Esophagus (tissue), 2 donors: ENCODE results near the gene PCDHGA9. TPM values are rescaled to one million over a fixed set of nuclear protein-coding genes. Genes with fewer than 3 reads are reported as not detected.

ENCODE experiments used
- H3K27ac ChIP-seq, 2 donors: one replicate each; pipeline ENCODE4 v1.5.1; 2013; ENCODE audit warnings: low read depth in 2 of 2, mild to moderate bottlenecking in 2 of 2, inconsistent platforms in 1 of 2, low read length in 1 of 2, moderate library complexity in 1 of 2
- H3K27me3 ChIP-seq, 2 donors: one replicate each; pipeline ENCODE4 v1.6.1; 2013; ENCODE audit warnings: low read length in 2 of 2, control low read depth in 1 of 2, mild to moderate bottlenecking in 1 of 2; ENCODE audit not compliant: insufficient read depth in 2 of 2, control insufficient read depth in 1 of 2
- H3K36me3 ChIP-seq, 2 donors: one replicate each; pipeline ENCODE4 v1.6.1; 2013; ENCODE audit warnings: low read length in 1 of 2; ENCODE audit not compliant: control insufficient read depth in 2 of 2, insufficient read depth in 2 of 2
- H3K4me1 ChIP-seq, 2 donors: one replicate each; pipeline ENCODE4 v1.6.1; 2013; ENCODE audit warnings: low read length in 1 of 2; ENCODE audit not compliant: control insufficient read depth in 2 of 2, insufficient read depth in 2 of 2
- H3K4me3 ChIP-seq, 2 donors: one replicate each; pipeline ENCODE4 v1.5.1; 2013; ENCODE audit warnings: low read length in 2 of 2, mild to moderate bottlenecking in 2 of 2, low read depth in 1 of 2, moderate library complexity in 1 of 2
- H3K9me3 ChIP-seq, 2 donors: one replicate each; pipeline ENCODE4 v1.6.1; 2013; ENCODE audit warnings: mild to moderate bottlenecking in 2 of 2, low read depth in 1 of 2, low read length in 1 of 2, moderate library complexity in 1 of 2; ENCODE audit not compliant: control insufficient read depth in 2 of 2, insufficient read depth in 1 of 2
- WGBS, 2 donors: extraction: QIAGEN DNeasy Blood & Tissue Kit; methylation state at CpG; one replicate each; pipeline ENCODE4 v1.1.7; 2013; 5-methylcytosine and 5-hydroxymethylcytosine counted together
- polyA plus RNA-seq, 2 donors: library from polyadenylated mRNA; stranded (reverse); fragments of 200-250 nt; gene quantifications; one replicate each; pipeline ENCODE4 v1.2.3, GENCODE V29; 2013
- donor health status: healthy with polysubstance abuse.
- donor health status: Bipolar disorder and iron deficiency.

The PCDHGA9 gene
- polyA plus RNA-seq: under 1 TPM; 0.54 to 0.83 TPM

- WGBS, 2 donors: 16 to 18% methylated on average over 27 of the region's 27 CpGs
- Histone ChIP-seq H3K9me3 (peaks cover 34 to 45% of the 10 kb centered on the region in 2 donors), H3K27me3 (peaks cover 0 to 3% of the 10 kb centered on the region in 2 donors), H3K4me3 (peak within 1 kb of the TSS; percentile 5 to 9), H3K27ac (no peak within 1 kb of the TSS), H3K4me1 (peaks cover 0 to 3% of the 10 kb centered on the region in 2 donors), H3K36me3 (no peaks in the 10 kb centered on the region)
Observed at GRCh38 chr5:141402553-141403243, at the start of gene PCDHGA9. TSS of gene PCDHGA9 (plus strand) at chr5:141402778. CDS start at chr5:141402953, 175 bp downstream.

DNA sequence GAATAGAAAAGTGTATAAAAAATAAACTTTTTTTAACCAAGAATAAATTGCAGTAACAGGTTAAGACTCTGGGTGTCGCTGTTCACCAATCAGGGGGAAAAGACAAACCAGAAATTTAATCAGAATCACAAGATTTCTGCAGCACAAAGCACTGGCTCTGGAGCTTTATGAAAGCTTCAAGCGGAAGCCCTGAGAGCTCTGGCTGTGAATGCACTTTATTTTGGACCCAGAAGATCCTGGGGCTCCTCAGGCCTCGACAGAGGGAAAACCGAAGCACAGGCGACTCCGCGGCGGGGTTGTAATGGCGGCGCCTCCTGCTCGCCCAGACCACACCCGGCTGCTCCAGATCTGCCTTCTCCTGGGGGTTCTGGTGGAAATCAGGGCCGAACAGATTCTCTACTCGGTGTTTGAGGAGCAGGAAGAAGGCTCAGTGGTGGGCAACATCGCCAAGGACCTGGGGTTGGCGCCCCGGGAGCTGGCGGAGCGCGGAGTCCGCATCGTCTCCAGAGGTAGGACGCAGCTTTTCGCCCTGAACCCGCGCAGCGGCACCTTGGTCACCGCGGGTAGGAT lies 47.6 kb upstream of the PCDHGA9 start, which contains the start of gene PCDHGA4:
PCDHGA4 (plus strand) TSS at position 122 of the 570 bp plus-strand sequence; CDS start at position 209, 87 bp downstream.
- WGBS, 2 donors: 23 to 25% methylated on average over 29 of the region's 29 CpGs
- Histone ChIP-seq H3K4me1 (peaks cover 0 to 2% of the 10 kb centered on the region in 2 donors), H3K4me3 (peak within 1 kb of the TSS in 1 of 2 donors; percentile 27), H3K27ac (no peak within 1 kb of the TSS), H3K36me3 (no peaks in the 10 kb centered on the region), H3K9me3 (peaks cover 32 to 53% of the 10 kb centered on the region in 2 donors), H3K27me3 (peaks cover 0 to 3% of the 10 kb centered on the region in 2 donors)

- Histone ChIP-seq H3K4me1 (peaks cover 0 to 2% of the 10 kb centered on the region in 2 donors), H3K9me3 (peaks cover 31 to 54% of the 10 kb centered on the region in 2 donors), H3K27ac (no peak overlapping the region), H3K36me3 (no peaks in the 10 kb centered on the region), H3K27me3 (peaks cover 0 to 8% of the 10 kb centered on the region in 2 donors), H3K4me3 (no peak overlapping the region)
- 55 to 56% methylated on average over 24 of the region's 24 CpGs for WGBS, 2 donors
Observed at GRCh38 chr5:141355641-141356040, 46.9 kb upstream of the PCDHGA9 start.

DNA sequence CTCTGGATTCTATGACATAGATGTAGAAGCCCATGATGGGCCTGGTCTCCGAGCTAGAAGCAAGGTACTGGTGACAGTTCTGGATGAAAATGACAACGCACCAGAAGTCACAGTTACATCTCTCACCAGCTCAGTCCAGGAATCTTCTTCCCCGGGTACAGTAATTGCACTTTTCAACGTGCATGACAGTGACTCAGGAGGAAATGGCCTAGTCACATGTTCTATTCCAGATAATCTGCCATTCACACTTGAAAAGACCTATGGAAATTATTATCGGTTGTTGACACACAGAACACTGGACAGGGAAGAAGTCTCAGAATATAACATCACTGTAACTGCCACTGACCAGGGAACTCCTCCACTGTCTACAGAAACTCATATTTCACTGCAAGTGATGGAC lies 46.4 kb upstream of the PCDHGA9 start:
- Histone ChIP-seq H3K36me3 (no peaks in the 10 kb centered on the region), H3K27ac (no peak overlapping the region), H3K27me3 (peaks cover 0 to 5% of the 10 kb centered on the region in 2 donors), H3K4me3 (no peak overlapping the region), H3K4me1 (no peaks in the 10 kb centered on the region), H3K9me3 (peaks cover 33 to 53% of the 10 kb centered on the region in 2 donors)
- WGBS, 2 donors: 65 to 71% methylated on average over 5 of the region's 5 CpGs

DNA sequence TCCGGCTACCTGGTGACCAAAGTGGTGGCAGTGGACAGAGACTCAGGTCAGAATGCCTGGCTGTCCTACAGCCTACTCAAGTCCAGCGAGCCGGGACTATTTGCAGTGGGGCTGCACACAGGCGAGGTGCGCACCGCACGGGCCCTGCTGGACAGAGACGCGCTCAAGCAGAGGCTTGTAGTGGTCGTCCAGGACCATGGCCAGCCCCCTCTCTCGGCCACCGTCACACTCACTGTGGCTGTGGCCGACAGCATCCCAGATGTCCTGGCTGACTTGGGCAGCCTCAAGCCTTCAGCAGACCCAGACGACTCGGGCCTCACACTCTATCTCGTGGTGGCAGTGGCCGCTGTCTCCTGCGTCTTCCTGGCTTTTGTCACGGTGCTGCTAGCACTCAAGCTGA lies 45.6 kb upstream of the PCDHGA9 start:
- H3K27me3 ChIP-seq: peaks cover 0 to 5% of the 10 kb centered on the region in 2 donors
- H3K27ac ChIP-seq: no peak overlapping the region
- H3K9me3 ChIP-seq: peaks cover 33 to 53% of the 10 kb centered on the region in 2 donors
- H3K4me1 ChIP-seq: peaks cover 0 to 4% of the 10 kb centered on the region in 2 donors
- no peaks in the 10 kb centered on the region for H3K36me3 ChIP-seq
- no peak overlapping the region for H3K4me3 ChIP-seq
- 45 to 52% methylated on average over 19 of the region's 19 CpGs for WGBS, 2 donors

- Histone ChIP-seq H3K27me3 (peaks cover 0 to 5% of the 10 kb centered on the region in 2 donors), H3K36me3 (no peaks in the 10 kb centered on the region), H3K9me3 (peaks cover 41 to 59% of the 10 kb centered on the region in 2 donors), H3K27ac (no peak within 1 kb of the TSS), H3K4me1 (peaks cover 0 to 4% of the 10 kb centered on the region in 2 donors), H3K4me3 (peak within 1 kb of the TSS; percentile 18 to 40)
- WGBS, 2 donors: 19 to 21% methylated on average over 24 of the region's 24 CpGs
Observed at GRCh38 chr5:141359790-141360426, 42.7 kb upstream of the PCDHGA9 start, which contains the start of gene PCDHGB2. TSS of gene PCDHGB2 (plus strand) at chr5:141359994. CDS start at chr5:141360136, 142 bp downstream.

- H3K36me3 ChIP-seq: no peaks in the 10 kb centered on the region
- peaks cover 38 to 59% of the 10 kb centered on the region in 2 donors for H3K9me3 ChIP-seq
- no peak overlapping the region for H3K4me3 ChIP-seq
- peaks cover 0 to 4% of the 10 kb centered on the region in 2 donors for H3K4me1 ChIP-seq
- peaks cover 0 to 5% of the 10 kb centered on the region in 2 donors for H3K27me3 ChIP-seq
- 36 to 45% methylated on average over 15 of the region's 15 CpGs for WGBS, 2 donors
- no peak overlapping the region for H3K27ac ChIP-seq
Observed at GRCh38 chr5:141360685-141361084, 41.9 kb upstream of the PCDHGA9 start.

DNA sequence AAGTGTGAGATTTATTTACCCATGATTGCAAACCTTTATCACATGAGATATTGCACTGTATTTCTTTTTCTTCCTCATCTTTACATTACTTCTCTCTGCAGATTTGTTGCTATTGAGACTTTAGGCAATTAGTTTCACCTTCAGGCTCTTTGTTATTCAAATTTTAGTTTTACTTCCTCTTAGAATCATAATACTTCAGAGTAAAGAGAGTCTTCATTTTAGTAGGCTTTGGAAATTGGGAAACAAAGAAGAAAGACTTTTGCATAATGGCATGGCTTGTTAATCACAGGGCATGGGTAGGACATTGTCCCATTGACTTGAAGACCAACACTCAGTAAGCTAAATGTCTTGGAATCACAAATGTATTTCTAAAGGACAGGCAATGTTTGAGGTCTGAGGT lies 39.9 kb upstream of the PCDHGA9 start:
- H3K27me3 ChIP-seq: peaks cover 0 to 5% of the 10 kb centered on the region in 2 donors
- H3K9me3 ChIP-seq: peaks cover 38 to 51% of the 10 kb centered on the region in 2 donors
- H3K27ac ChIP-seq: no peak overlapping the region
- no peak overlapping the region for H3K4me3 ChIP-seq
- peaks cover 0 to 4% of the 10 kb centered on the region in 2 donors for H3K4me1 ChIP-seq
- H3K36me3 ChIP-seq: no peaks in the 10 kb centered on the region

DNA sequence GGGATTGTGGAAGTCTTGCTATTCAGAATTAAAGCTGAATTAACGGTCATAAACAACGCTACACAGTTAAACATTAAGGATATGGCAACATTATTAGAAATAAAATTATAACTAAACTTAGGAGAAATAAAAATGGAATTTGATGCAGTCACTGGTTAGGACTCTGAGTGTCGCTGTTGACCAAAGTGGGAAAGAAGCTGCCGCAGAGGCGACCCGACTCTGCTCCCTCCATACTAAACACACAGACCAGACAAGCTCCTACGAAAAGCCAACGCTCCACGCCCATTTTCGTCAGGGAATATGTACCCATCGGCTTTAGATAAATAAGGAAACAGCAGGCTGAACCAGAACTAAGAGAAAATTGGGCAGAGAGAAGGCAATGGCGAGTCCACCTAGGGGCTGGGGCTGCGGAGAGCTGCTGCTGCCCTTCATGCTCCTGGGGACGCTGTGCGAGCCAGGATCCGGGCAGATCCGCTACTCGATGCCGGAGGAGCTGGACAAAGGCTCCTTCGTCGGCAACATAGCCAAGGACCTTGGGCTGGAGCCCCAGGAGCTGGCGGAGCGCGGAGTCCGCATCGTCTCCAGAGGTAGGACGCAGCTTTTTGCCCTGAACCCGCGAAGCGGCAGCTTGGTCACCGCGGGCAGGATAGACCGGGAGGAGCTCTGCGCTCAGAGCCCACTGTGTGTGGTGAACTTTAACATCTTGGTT lies 38.5 kb upstream of the PCDHGA9 start, which contains the start of gene PCDHGA5:
PCDHGA5 (plus strand) TSS at position 211 of the 709 bp plus-strand sequence; CDS start at position 380, 169 bp downstream.
- 21 to 22% methylated on average over 34 of the region's 34 CpGs for WGBS, 2 donors
- peak within 1 kb of the TSS in 1 of 2 donors; percentile 19 for H3K4me3 ChIP-seq

More for the DNA sequence above, 38.5 kb upstream of the PCDHGA9 start, which contains the start of gene PCDHGA5:
- Histone ChIP-seq H3K9me3 (peaks cover 38 to 48% of the 10 kb centered on the region in 2 donors), H3K36me3 (no peaks in the 10 kb centered on the region), H3K4me1 (peaks cover 0 to 4% of the 10 kb centered on the region in 2 donors), H3K27ac (no peak within 1 kb of the TSS), H3K27me3 (peaks cover 0 to 5% of the 10 kb centered on the region in 2 donors)
